ENCODE results near the gene LRRC34.

The LRRC34 gene

DNA sequence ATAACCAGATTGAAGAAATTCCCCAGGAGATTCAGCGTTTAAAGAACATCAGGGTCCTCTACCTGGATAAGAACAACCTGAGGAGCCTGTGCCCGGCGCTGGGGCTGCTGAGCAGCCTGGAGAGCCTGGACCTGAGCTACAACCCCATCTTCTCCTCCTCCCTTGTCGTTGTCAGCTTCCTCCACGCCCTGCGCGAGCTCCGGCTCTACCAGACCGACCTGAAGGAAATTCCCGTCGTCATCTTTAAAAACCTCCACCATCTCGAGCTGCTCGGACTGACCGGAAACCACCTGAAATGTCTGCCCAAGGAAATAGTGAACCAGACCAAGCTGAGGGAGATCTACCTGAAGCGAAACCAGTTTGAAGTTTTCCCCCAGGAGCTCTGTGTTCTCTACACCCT lies 9.4 kb upstream of the LRRC34 start:
- in situ Hi-C loops (cut with MboI; ENCODE audit: low pct_unique_long_range_greater_than_20kb, low sequenced_read_pairs, unreplicated experiment), result no loop called here
- TF ChIP-seq CTCF (IDR thresholded peaks at IDR 0.05; ENCODE audit: extremely low read depth, insufficient read depth, missing control alignments), result no peak
- no peak for DNase-seq (ENCODE audit: low spot score)

- DNase-seq (ENCODE audit: low spot score), result no peak
- no peak for TF ChIP-seq CTCF (IDR thresholded peaks at IDR 0.05; ENCODE audit: extremely low read depth, insufficient read depth, missing control alignments)
- in situ Hi-C loops (cut with MboI; ENCODE audit: low pct_unique_long_range_greater_than_20kb, low sequenced_read_pairs, unreplicated experiment), result no loop called here
Measured at GRCh38 chr3:169818316-169818715, 5.6 kb upstream of the LRRC34 start.

- no peak for DNase-seq (ENCODE audit: low spot score)
- no peak for TF ChIP-seq CTCF (IDR thresholded peaks at IDR 0.05; ENCODE audit: extremely low read depth, insufficient read depth, missing control alignments)
- in situ Hi-C loops (cut with MboI; ENCODE audit: low pct_unique_long_range_greater_than_20kb, low sequenced_read_pairs, unreplicated experiment), result no loop called here
Measured at GRCh38 chr3:169815590-169816150, 3.0 kb upstream of the LRRC34 start.

DNA sequence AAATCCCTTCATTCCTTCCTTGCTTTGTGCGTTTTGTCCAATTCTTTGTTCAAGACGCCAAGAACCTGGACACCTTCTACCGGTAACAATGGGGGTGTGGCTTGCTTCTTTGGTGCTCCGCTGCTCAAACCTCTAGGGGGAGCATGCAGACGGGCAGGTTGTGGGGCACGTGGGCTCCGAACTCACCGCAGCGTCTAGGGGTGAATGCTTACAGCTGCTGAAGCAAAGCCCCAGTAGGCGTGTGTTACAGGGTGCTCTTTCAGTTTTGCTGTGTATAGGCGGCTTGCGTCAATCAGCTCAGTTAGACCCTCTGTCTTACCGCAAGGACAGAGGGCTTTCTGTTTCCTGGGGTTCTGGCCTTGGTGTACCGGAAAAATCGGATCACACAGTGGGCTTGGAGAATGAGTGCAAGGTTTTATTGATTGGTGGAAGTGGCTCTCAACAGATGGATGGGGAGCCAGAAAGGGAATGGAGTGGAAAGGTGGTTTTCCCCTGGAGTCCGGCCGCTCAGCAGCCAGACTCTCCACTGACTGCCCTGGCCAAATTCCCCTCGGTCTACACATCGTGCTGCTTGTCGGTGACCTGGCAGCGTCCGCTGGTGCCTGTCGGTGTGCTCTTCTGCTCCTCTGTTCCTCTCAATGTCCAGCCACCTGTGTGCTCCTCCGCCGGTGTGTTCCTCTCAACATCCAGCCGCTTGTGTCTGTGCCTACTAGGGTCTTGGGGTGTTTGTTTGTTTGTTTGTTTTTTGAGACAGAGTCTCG lies 1.2 kb upstream of the LRRC34 start:
- peak; percentile 78 for TF ChIP-seq CTCF (IDR thresholded peaks at IDR 0.05; ENCODE audit: extremely low read depth, insufficient read depth, missing control alignments)
- DNase-seq (ENCODE audit: low spot score), result peak; percentile 76
- in situ Hi-C loops (cut with MboI; ENCODE audit: low pct_unique_long_range_greater_than_20kb, low sequenced_read_pairs, unreplicated experiment), result no loop called here

DNA sequence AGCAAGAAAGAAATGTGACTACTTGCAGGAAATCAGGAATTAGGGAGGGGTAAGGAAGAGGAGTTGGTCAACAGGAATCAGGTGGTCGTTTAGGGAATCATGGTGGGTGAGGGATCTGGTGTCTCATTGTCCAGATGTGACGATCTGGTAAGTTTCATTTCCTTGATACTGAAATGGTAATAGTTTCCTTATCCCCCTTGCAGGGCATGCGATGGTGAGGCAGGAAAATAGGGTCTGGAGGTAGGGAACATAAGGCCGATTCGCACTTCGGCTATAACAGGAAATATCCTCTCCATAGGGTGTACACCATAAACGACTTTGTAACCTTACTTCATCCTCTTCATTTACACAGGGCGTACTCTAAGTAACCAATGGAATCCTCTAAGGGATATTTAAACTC lies 574 bp upstream of the LRRC34 start:
- no peak for DNase-seq (ENCODE audit: low spot score)
- TF ChIP-seq CTCF (IDR thresholded peaks at IDR 0.05; ENCODE audit: extremely low read depth, insufficient read depth, missing control alignments), result no peak
- in situ Hi-C loops (cut with MboI; ENCODE audit: low pct_unique_long_range_greater_than_20kb, low sequenced_read_pairs, unreplicated experiment), result no loop called here

DNA sequence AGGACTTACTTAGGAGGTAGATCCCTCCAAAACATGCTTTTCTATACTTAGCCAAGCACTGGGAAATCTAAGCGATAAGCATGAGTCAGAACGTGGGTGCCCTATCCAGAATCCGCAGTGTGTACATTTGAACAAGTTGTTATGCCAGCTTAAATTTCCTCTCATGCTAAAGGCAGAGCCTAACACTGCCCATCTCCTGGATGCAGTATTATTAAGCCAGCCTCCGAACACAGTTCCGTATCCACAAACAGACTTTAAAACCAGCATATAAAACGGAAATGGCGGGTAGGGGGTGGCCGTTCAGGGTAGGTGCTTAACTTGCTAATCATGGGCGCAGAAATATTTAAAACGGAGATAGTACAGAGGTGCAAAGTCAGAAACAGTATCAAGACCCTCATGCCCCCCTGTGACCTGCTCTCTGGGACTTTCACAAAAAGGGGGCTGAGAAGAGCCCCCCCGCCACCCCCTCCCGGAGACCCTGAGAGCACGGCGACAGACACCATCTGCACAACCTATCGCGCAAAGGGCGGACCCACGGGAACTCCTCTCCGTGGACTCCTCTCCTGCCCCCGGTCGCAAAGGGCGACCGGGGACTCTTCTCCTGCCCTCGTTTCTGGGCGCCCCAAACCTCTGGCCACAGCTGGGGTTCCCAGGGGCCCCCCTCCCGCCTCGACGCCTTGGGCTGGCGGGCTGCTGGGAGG lies 923 bp downstream of the LRRC34 start:
- no peak for TF ChIP-seq CTCF (IDR thresholded peaks at IDR 0.05; ENCODE audit: extremely low read depth, insufficient read depth, missing control alignments)
- DNase-seq (ENCODE audit: low spot score), result no peak
- in situ Hi-C loops (cut with MboI; ENCODE audit: low pct_unique_long_range_greater_than_20kb, low sequenced_read_pairs, unreplicated experiment), result no loop called here
